HepG2 (cell line): Measurements from ENCODE around the gene PLXNC1. TPM values are rescaled to one million over a fixed set of nuclear protein-coding genes. Genes with fewer than 3 reads are reported as not detected.

ENCODE experiments used
- MBNL3 ChIP-seq: fragments of 250-450 bp; sonication (Bioruptor Pico); conservative IDR thresholded peaks from 2 replicates; pipeline ENCODE4 v1.8.0; 2022; ENCODE audit warnings: mild to moderate bottlenecking, inconsistent platforms
- MYNN ChIP-seq: sonication (generic); formaldehyde crosslinking; IDR thresholded peaks from 2 replicates; pipeline ENCODE4 v1.4.0; 2020; ENCODE audit warnings: mild to moderate bottlenecking, low read depth, missing genetic modification reagents
- ZFP37 ChIP-seq: sonication (generic); formaldehyde crosslinking; IDR thresholded peaks from 2 replicates; pipeline ENCODE4 v1.4.0; 2020; ENCODE audit warnings: missing genetic modification reagents, borderline replicate concordance
- ZNF883 ChIP-seq: sonication (generic); formaldehyde crosslinking; IDR thresholded peaks from 2 replicates; pipeline ENCODE4 v1.5.1; 2020; ENCODE audit warnings: mild to moderate bottlenecking, missing genetic modification reagents; ENCODE audit errors: not compliant biosample characterization
- polyA plus RNA-seq, 8 experiments: library from polyadenylated mRNA; depleted of rRNA in 3 of 8; stranded (reverse) in 7 of 8; unstranded in 1 of 8; fragments of >200 nt; fragmentation: Illumina TruSeq in 4 of 8; extraction: Trizol in 4 of 8; gene quantifications; 2 replicates each; pipeline versions ENCODE4 v1.2.1 to v1.2.3, GENCODE V29; 2011 to 2016; ENCODE audit warnings: low read depth in 4 of 8, missing spikeins in 1 of 8, mixed read lengths in 1 of 8; ENCODE audit not compliant: insufficient read depth in 1 of 8
- total RNA-seq, 5 experiments: library from RNA; depleted of rRNA; stranded (reverse); fragments of >200 nt; fragmentation: Illumina TruSeq; extraction: Trizol; gene quantifications; 2 replicates each; pipeline ENCODE4 v1.2.3, GENCODE V29; 2016; ENCODE audit warnings: low read depth in 1 of 5
- TF ChIP-seq, protein P1 (sequence below), 2 experiments: sonication (generic) in 1 of 2; formaldehyde crosslinking in 1 of 2; IDR thresholded peaks; 2 replicates each; pipeline versions ENCODE4 v1.5.1 to v1.6.1; 2011 to 2020; ENCODE audit warnings: borderline replicate concordance in 1 of 2, low read depth in 1 of 2, low read length in 1 of 2, mild to moderate bottlenecking in 1 of 2, missing genetic modification reagents in 1 of 2, moderate library complexity in 1 of 2
- TF ChIP-seq, protein P2 (sequence below): sonication (generic); formaldehyde crosslinking; IDR thresholded peaks from 2 replicates; pipeline ENCODE4 v1.4.0; 2020; ENCODE audit warnings: mild to moderate bottlenecking, missing genetic modification reagents
- TF ChIP-seq, protein P3 (sequence below): sonication (generic); formaldehyde crosslinking; IDR thresholded peaks from 2 replicates; pipeline ENCODE4 v1.8.0; 2023; ENCODE audit warnings: mild to moderate bottlenecking, missing genetic modification reagents
- TF ChIP-seq, protein P4 (sequence below): sonication (generic); formaldehyde crosslinking; IDR thresholded peaks from 2 replicates; pipeline ENCODE4 v1.4.0; 2020; ENCODE audit warnings: missing genetic modification reagents
- TF ChIP-seq, protein P5 (sequence below): sonication (generic); formaldehyde crosslinking; IDR thresholded peaks from 2 replicates; pipeline ENCODE4 v1.4.0; 2020; ENCODE audit warnings: missing genetic modification reagents
- TF ChIP-seq, protein P6 (sequence below): sonication (generic); formaldehyde crosslinking; IDR thresholded peaks from 2 replicates; pipeline ENCODE4 v1.5.0; 2020; ENCODE audit warnings: missing genetic modification reagents
- TF ChIP-seq, protein P7 (sequence below): sonication (generic); formaldehyde crosslinking; IDR thresholded peaks from 2 replicates; pipeline ENCODE4 v1.5.0; 2020; ENCODE audit warnings: missing genetic modification reagents, mild to moderate bottlenecking, borderline replicate concordance

Gene PLXNC1
- total and polyA plus RNA-seq, 2 of the 13 experiments (the other 11 are each of a cell fraction or from before 2014, with no cell fraction given) = 6.6 to 11.2 TPM

DNA sequence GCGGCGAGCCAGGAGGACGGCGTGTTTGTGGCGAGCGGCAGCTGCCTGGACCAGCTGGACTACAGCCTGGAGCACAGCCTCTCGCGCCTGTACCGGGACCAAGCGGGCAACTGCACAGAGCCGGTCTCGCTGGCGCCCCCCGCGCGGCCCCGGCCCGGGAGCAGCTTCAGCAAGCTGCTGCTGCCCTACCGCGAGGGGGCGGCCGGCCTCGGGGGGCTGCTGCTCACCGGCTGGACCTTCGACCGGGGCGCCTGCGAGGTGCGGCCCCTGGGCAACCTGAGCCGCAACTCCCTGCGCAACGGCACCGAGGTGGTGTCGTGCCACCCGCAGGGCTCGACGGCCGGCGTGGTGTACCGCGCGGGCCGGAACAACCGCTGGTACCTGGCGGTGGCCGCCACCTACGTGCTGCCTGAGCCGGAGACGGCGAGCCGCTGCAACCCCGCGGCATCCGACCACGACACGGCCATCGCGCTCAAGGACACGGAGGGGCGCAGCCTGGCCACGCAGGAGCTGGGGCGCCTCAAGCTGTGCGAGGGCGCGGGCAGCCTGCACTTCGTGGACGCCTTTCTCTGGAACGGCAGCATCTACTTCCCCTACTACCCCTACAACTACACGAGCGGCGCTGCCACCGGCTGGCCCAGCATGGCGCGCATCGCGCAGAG, 873 bp downstream of the PLXNC1 start (continued):
- TF ChIP-seq, protein P1, sequence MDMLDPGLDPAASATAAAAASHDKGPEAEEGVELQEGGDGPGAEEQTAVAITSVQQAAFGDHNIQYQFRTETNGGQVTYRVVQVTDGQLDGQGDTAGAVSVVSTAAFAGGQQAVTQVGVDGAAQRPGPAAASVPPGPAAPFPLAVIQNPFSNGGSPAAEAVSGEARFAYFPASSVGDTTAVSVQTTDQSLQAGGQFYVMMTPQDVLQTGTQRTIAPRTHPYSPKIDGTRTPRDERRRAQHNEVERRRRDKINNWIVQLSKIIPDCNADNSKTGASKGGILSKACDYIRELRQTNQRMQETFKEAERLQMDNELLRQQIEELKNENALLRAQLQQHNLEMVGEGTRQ (IDR thresholded peaks at IDR 0.05; ENCODE audit: low read depth, low read length) = no peak
- TF ChIP-seq, protein P1 (CRISPR knock-in tag; IDR thresholded peaks at IDR 0.05; ENCODE audit: borderline replicate concordance) = no peak
- TF ChIP-seq, protein P2, sequence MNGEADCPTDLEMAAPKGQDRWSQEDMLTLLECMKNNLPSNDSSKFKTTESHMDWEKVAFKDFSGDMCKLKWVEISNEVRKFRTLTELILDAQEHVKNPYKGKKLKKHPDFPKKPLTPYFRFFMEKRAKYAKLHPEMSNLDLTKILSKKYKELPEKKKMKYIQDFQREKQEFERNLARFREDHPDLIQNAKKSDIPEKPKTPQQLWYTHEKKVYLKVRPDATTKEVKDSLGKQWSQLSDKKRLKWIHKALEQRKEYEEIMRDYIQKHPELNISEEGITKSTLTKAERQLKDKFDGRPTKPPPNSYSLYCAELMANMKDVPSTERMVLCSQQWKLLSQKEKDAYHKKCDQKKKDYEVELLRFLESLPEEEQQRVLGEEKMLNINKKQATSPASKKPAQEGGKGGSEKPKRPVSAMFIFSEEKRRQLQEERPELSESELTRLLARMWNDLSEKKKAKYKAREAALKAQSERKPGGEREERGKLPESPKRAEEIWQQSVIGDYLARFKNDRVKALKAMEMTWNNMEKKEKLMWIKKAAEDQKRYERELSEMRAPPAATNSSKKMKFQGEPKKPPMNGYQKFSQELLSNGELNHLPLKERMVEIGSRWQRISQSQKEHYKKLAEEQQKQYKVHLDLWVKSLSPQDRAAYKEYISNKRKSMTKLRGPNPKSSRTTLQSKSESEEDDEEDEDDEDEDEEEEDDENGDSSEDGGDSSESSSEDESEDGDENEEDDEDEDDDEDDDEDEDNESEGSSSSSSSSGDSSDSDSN (CRISPR knock-in tag) = peak; percentile 94
- TF ChIP-seq MYNN (0 out of 2 replicates have a peak, but pooled peaks have one; percentile 19), ZFP37 (CRISPR knock-in tag) (no peak), ZNF883 (CRISPR knock-in tag) (peak; percentile 34), MBNL3 (CRISPR knock-in tag) (no peak)
- TF ChIP-seq, protein P3, sequence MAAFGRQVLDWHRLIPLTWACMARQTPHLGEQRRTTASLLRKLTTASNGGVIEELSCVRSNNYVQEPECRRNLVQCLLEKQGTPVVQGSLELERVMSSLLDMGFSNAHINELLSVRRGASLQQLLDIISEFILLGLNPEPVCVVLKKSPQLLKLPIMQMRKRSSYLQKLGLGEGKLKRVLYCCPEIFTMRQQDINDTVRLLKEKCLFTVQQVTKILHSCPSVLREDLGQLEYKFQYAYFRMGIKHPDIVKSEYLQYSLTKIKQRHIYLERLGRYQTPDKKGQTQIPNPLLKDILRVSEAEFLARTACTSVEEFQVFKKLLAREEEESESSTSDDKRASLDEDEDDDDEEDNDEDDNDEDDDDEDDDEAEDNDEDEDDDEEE = no peak
- TF ChIP-seq, protein P4, sequence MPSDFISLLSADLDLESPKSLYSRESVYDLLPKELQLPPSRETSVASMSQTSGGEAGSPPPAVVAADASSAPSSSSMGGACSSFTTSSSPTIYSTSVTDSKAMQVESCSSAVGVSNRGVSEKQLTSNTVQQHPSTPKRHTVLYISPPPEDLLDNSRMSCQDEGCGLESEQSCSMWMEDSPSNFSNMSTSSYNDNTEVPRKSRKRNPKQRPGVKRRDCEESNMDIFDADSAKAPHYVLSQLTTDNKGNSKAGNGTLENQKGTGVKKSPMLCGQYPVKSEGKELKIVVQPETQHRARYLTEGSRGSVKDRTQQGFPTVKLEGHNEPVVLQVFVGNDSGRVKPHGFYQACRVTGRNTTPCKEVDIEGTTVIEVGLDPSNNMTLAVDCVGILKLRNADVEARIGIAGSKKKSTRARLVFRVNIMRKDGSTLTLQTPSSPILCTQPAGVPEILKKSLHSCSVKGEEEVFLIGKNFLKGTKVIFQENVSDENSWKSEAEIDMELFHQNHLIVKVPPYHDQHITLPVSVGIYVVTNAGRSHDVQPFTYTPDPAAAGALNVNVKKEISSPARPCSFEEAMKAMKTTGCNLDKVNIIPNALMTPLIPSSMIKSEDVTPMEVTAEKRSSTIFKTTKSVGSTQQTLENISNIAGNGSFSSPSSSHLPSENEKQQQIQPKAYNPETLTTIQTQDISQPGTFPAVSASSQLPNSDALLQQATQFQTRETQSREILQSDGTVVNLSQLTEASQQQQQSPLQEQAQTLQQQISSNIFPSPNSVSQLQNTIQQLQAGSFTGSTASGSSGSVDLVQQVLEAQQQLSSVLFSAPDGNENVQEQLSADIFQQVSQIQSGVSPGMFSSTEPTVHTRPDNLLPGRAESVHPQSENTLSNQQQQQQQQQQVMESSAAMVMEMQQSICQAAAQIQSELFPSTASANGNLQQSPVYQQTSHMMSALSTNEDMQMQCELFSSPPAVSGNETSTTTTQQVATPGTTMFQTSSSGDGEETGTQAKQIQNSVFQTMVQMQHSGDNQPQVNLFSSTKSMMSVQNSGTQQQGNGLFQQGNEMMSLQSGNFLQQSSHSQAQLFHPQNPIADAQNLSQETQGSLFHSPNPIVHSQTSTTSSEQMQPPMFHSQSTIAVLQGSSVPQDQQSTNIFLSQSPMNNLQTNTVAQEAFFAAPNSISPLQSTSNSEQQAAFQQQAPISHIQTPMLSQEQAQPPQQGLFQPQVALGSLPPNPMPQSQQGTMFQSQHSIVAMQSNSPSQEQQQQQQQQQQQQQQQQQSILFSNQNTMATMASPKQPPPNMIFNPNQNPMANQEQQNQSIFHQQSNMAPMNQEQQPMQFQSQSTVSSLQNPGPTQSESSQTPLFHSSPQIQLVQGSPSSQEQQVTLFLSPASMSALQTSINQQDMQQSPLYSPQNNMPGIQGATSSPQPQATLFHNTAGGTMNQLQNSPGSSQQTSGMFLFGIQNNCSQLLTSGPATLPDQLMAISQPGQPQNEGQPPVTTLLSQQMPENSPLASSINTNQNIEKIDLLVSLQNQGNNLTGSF (CRISPR knock-in tag) = 0 out of 2 replicates have a peak, but pooled peaks have one; percentile 12
- TF ChIP-seq, protein P5, sequence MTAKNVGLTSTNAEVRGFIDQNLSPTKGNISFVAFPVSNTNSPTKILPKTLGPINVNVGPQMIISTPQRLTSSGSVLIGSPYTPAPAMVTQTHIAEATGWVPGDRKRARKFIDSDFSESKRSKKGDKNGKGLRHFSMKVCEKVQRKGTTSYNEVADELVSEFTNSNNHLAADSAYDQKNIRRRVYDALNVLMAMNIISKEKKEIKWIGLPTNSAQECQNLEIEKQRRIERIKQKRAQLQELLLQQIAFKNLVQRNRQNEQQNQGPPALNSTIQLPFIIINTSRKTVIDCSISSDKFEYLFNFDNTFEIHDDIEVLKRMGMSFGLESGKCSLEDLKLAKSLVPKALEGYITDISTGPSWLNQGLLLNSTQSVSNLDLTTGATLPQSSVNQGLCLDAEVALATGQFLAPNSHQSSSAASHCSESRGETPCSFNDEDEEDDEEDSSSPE (CRISPR knock-in tag) = peak; percentile 37; the same call in 1 of the 2 replicates
- TF ChIP-seq, protein P6, sequence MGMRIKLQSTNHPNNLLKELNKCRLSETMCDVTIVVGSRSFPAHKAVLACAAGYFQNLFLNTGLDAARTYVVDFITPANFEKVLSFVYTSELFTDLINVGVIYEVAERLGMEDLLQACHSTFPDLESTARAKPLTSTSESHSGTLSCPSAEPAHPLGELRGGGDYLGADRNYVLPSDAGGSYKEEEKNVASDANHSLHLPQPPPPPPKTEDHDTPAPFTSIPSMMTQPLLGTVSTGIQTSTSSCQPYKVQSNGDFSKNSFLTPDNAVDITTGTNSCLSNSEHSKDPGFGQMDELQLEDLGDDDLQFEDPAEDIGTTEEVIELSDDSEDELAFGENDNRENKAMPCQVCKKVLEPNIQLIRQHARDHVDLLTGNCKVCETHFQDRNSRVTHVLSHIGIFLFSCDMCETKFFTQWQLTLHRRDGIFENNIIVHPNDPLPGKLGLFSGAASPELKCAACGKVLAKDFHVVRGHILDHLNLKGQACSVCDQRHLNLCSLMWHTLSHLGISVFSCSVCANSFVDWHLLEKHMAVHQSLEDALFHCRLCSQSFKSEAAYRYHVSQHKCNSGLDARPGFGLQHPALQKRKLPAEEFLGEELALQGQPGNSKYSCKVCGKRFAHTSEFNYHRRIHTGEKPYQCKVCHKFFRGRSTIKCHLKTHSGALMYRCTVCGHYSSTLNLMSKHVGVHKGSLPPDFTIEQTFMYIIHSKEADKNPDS (CRISPR knock-in tag) = peak; percentile 83; the same call in 1 of the 2 replicates
- TF ChIP-seq, protein P7, sequence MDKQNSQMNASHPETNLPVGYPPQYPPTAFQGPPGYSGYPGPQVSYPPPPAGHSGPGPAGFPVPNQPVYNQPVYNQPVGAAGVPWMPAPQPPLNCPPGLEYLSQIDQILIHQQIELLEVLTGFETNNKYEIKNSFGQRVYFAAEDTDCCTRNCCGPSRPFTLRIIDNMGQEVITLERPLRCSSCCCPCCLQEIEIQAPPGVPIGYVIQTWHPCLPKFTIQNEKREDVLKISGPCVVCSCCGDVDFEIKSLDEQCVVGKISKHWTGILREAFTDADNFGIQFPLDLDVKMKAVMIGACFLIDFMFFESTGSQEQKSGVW = peak; percentile 8; the same call in 1 of the 2 replicates
